HUDEP-2 (cell line): ENCODE data around the gene PPHLN1.
"Not testable (repeated sequence)": the region's sequence is repeated elsewhere in the genome, so short reads cannot be mapped to it uniquely, and the experiment has no call there.

Experiments used
- DNase-seq, 76 experiments: peaks; one replicate each; lab custom pipeline; 2025; ENCODE audit not compliant: unreplicated experiment in 76 of 76; lab: John Stamatoyannopoulos, UW

The PPHLN1 gene

DNA sequence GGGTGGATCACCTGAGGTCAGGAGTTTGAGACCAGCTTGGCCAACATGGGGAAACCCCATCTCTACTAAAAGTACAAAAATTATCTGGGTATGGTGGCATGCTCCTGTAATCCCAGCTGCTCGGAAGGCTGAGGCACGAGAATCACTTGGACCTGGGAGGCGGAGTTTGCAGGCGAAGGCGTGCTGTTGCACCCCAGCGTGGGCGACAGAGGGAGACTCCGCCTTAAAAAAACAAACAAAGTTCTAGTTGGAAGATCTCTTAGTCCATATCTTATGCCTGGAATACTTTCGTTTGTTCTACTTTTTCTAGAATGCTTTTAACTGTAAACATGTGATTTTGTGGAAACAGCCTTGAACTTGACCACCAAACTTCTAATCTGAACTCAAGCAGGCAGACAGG is 38.7 kb downstream of the PPHLN1 start:
- DNase-seq, result no peak

- no peak for DNase-seq
Measured at GRCh38 chr12:42365486-42365885, 39.5 kb downstream of the PPHLN1 start.

- no peak for DNase-seq
Measured at GRCh38 chr12:42370013-42370412, 44.0 kb downstream of the PPHLN1 start.

DNA sequence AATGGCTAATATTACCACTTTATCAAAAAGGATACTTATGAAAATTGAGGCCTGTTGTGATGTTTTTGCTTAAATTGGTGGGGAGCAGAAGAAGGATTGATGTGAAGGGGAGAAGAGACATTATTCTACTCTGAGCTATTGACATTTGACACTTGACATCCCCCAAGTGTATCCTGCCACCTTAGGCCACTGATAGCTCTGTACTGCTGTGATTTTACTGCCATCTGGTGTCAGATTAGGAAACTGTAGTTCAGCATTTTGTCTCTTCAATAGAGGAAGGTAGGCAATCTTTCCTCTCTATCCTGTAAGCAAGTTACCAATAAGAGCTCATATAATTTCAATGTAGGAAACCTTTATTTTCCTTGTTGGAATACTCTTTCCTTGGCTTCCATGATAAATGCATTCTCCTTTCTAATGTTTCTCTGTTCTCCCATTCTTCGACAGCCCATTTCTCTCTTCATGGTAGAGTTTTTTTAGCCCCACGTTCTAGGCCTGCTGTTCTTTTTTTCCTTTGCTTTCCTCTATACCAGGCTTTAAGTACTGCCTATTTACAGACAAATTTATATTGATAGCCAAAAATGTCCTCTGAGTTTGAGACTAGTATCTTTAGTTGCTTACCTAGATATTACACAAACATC is 46.3 kb downstream of the PPHLN1 start:
- peak in 34 of 76 experiments; percentile 1 to 73 (median 44) for DNase-seq

- DNase-seq, result no peak
Measured at GRCh38 chr12:42373669-42374068, 47.7 kb downstream of the PPHLN1 start.

- no peak for DNase-seq
Measured at GRCh38 chr12:42380733-42381132, 54.8 kb downstream of the PPHLN1 start.

- no peak for DNase-seq
Measured at GRCh38 chr12:42382013-42382696, 56.2 kb downstream of the PPHLN1 start.

DNA sequence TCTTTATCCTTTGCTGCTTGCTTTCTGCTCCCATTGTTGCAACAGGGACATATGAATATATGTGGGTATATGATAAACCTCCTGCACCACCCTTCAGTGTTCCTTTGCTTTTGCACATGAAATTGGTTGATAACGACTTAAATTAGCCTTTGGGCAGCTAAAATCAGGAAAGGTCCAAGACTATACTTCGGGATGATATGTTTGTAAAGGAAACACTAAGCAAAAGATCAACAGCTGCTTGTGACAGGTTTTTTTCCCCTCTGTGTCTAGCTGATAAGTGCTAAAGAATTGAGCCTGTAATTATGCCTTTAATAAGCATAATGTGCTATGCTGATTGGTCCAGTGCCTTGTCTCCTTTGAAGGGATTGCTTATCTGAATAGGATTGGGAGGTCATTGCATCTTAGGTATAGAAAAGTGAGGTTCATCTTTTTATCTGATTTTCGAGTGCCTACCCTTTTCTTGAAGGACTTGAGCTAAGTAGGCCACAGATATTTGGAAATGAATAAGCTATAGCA is 59.4 kb downstream of the PPHLN1 start:
- DNase-seq, result peak in 15 of 76 experiments; percentile 7 to 56 (median 15)

GRCh38 chr12:42386308-42386707 is 60.3 kb downstream of the PPHLN1 start:
- DNase-seq, result no peak

GRCh38 chr12:42388086-42388485 is 62.1 kb downstream of the PPHLN1 start:
- not testable (repeated sequence) for DNase-seq

- DNase-seq, result no peak
Measured at GRCh38 chr12:42394429-42394828, 68.5 kb downstream of the PPHLN1 start.

DNA sequence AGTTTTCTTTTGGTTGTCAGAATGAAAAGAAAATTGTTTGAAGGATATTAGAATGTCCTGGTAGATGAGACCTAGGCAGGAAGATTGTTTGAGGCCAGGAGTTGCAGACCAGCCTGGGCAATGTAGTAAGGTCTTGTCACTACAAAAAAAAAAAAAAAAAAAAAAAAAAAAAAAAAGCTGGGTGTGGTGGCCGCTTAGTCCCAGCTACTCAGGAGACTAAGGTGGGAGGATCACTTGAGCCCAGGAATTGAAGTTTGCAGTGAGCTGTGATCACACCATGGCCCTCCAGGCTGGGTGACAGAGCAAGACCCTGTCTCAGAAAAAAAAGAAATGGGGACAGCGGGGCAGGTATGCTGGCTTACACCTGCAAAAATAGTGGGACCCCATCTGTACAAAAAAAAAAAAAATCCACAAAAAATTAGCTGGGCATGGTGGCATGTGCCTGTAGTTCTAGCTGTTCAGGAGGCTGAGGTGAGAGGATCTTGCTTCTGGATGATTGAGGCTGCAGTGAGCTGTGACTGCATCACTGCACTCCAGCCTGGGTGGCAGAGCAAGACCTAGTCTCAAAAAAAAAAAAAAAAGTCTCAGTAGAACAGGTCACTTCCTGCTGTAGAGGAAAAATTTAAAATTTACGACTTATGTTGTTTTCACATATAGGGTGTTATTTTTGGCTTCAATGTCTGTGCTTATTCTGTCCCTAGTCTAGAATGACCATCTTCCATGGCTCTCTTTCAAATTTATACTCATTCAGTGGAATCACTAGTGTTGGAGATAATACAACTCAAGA is 70.7 kb downstream of the PPHLN1 start:
- no peak for DNase-seq

DNA sequence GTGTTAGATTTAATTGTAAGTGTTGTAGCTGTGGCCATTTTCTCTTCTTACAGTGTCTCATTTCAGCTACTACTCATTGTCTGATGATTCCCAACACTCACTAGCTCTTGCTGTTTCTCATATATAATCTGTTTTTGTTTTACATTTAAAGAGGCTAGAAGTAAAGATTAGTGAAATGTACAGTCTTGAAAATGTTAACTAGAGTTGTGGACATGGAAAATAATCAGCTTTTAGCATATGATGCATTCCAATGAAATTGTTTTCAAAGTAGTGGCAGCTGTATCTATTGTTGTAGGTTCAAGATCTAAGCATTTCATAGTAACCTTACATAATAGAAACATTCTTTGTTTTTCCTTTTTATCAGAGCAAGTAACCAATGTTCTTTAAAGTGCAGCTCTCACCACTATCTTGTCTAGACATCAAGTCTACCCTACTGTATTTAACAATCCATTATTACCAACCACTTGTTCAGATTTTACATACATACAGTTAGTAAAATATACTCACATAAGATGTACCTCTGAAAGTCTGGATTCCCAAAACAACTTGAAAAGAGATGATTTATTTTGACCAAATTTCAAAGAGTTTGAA is 76.9 kb downstream of the PPHLN1 start:
- no peak for DNase-seq

DNA sequence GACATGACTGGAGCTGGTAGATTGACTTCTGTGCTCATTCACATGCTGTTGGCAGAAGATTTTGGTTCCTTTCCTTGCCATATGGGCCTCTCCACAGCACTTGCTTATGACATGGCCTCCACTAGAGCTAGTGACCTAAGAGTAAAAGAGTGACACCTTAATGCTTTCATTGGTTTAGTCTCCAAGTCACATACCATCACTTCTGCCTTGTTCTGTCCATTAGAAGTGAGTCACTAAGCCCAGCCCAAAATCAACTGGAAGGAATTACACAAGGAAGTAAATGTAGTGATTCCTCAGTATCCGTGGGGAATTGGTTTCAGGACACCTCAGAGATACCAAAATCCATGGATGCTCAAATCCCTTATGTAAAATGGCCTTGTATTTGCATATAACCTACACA is 81.3 kb downstream of the PPHLN1 start:
- no peak for DNase-seq

GRCh38 chr12:42409471-42409870 is 83.5 kb downstream of the PPHLN1 start:
- DNase-seq, result no peak

DNA sequence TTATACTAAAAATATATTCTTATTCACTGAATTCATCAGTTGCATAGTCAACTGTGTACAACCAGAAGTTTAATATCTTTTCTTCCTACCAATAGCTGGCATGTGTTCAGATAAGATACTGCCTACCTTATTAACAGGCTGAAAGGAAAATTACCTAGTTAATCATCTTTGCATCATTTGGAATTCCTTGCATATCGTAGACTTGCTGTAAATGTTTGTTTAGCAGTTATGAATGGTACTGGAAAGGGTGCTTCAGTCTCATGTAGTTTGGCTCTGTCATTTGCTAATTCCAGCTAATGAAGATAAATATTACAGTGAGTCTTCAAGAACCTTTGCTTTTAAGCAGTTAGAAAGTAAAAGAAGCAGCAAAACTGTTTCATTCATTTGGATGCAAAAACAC is 84.4 kb downstream of the PPHLN1 start:
- DNase-seq, result no peak

- no peak for DNase-seq
Measured at GRCh38 chr12:42420395-42420794, 94.4 kb downstream of the PPHLN1 start.

DNA sequence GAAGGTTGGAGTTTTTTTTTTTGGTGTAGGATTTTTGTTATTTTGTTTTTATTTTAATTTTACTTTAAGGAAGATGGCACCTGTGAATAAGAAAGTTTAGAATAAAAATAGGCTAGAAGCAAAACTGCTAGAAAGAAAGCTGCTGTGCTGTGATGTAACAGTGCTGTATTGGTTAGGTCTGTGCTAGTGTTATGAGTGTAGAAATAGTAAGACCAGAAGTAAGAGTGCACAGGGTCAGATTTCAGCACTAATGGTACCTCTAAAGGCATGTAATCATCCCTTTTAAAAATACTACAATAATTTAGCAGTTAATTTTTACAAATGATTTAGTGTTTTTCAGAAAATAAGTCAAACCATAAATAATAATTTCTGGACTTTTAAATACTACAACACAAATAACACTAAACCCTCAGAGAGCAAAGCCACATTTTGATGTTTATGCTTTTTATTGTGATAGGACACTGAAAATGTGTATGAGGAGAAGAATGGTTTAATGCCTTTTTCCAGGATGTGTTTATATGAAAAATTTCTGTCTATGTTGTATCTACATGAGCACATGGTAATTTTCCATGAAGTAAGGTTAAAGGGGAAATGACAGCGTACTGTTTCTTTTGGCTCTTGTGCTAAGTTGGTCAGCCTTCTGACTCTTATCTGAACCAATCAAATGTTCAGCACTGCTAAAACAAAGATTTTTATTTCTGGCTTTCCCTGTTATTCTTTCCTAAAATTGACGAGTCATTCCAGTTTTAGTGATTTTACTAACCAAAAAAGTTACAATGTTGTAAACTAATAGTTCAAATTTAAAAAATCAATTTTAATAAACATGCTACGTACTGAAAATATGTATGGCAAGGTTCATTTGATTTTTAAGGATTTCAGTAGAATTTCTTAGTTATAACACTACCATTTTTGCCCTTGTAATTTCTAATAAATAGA is 96.1 kb downstream of the PPHLN1 start:
- peak in 3 of 76 experiments; percentile 6 to 24 (median 12) for DNase-seq

- no peak for DNase-seq
Measured at GRCh38 chr12:42422785-42423184, 96.8 kb downstream of the PPHLN1 start.

GRCh38 chr12:42426746-42427145 is 100.8 kb downstream of the PPHLN1 start:
- no peak for DNase-seq
